ENCODE measurements around the gene PCDHGB6.
"Not testable (repeated sequence)": the region's sequence is repeated elsewhere in the genome, so short reads cannot be mapped to it uniquely, and the experiment has no call there.

The PCDHGB6 gene

GRCh38 chr5:141393267-141393666 is 14.6 kb upstream of the PCDHGB6 start:
- TF ChIP-seq CTCF (conservative IDR thresholded peaks at IDR 0.05) (no peak), ZFX (IDR thresholded peaks at IDR 0.05) (no peak)
- H3K27ac ChIP-seq: no peak overlapping the region

GRCh38 chr5:141394401-141395187 is 13.2 kb upstream of the PCDHGB6 start:
- not testable (repeated sequence) for H3K27ac ChIP-seq

- not testable (repeated sequence) for H3K27ac ChIP-seq
- TF ChIP-seq CTCF (conservative IDR thresholded peaks at IDR 0.05): peak; percentile 82
Observed at GRCh38 chr5:141397756-141398551, 9.9 kb upstream of the PCDHGB6 start, which contains the start of gene PCDHGB5. Gene PCDHGB5 (plus strand): TSS chr5:141397947. CDS start chr5:141398128, 181 bp downstream.

GRCh38 chr5:141398608-141399007 is 9.2 kb upstream of the PCDHGB6 start:
- no peak for TF ChIP-seq ZFX (IDR thresholded peaks at IDR 0.05)
- TF ChIP-seq CTCF (conservative IDR thresholded peaks at IDR 0.05): no peak
- H3K27ac ChIP-seq: no peak overlapping the region

GRCh38 chr5:141399555-141400258 is 8.1 kb upstream of the PCDHGB6 start:
- TF ChIP-seq CTCF (conservative IDR thresholded peaks at IDR 0.05) (no peak), ZFX (IDR thresholded peaks at IDR 0.05) (no peak)
- H3K27ac ChIP-seq: no peak overlapping the region

- TF ChIP-seq ZFX (IDR thresholded peaks at IDR 0.05): no peak
- peak; percentile 80 for TF ChIP-seq CTCF (conservative IDR thresholded peaks at IDR 0.05)
Observed at GRCh38 chr5:141402553-141403243, 5.1 kb upstream of the PCDHGB6 start, which contains the start of gene PCDHGA9. Gene PCDHGA9 (plus strand): TSS chr5:141402778. CDS start chr5:141402953, 175 bp downstream.

GRCh38 chr5:141403387-141403786 is 4.4 kb upstream of the PCDHGB6 start:
- TF ChIP-seq ZFX (IDR thresholded peaks at IDR 0.05) (no peak), CTCF (conservative IDR thresholded peaks at IDR 0.05) (no peak)
- H3K27ac ChIP-seq: no peak overlapping the region

More at GRCh38 chr5:141402553-141403243, 5.1 kb upstream of the PCDHGB6 start, which contains the start of gene PCDHGA9:
- H3K27ac ChIP-seq: no peak within 1 kb of the TSS

Data from C4-2B (cell line).